HG02798 (cell line): ENCODE measurements around the gene NOSTRIN.
"Not testable (repeated sequence)": the region's sequence is repeated elsewhere in the genome, so short reads cannot be mapped to it uniquely, and the experiment has no call there.

ENCODE experiments used
- ATAC-seq: cut with Tn5 transposase; IDR thresholded peaks from one replicate; pipeline ENCODE4 v1.9.1; 2021; ENCODE audit warnings: mild to moderate bottlenecking; ENCODE audit not compliant: unreplicated experiment, poor library complexity

The NOSTRIN gene

DNA sequence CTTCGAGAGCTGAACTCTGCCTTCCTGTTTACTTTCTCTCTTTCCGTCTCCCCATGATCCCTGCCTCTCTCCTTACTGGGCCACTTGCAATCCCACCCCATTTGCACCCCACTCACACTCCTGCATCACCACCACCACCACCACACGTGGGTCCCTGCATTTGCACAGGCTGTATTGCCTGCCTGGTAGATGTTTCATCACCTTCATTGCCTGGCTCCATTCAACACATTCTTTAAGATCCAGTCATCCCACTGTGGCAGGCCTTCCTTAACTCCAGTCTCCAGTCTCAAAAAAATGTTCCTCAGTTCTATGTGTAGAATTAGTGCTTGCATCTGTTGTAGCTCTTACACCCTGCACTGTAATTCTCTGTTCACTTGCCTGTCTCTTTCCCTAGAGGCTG lies 13.9 kb downstream of the NOSTRIN start:
- no peak for ATAC-seq

DNA sequence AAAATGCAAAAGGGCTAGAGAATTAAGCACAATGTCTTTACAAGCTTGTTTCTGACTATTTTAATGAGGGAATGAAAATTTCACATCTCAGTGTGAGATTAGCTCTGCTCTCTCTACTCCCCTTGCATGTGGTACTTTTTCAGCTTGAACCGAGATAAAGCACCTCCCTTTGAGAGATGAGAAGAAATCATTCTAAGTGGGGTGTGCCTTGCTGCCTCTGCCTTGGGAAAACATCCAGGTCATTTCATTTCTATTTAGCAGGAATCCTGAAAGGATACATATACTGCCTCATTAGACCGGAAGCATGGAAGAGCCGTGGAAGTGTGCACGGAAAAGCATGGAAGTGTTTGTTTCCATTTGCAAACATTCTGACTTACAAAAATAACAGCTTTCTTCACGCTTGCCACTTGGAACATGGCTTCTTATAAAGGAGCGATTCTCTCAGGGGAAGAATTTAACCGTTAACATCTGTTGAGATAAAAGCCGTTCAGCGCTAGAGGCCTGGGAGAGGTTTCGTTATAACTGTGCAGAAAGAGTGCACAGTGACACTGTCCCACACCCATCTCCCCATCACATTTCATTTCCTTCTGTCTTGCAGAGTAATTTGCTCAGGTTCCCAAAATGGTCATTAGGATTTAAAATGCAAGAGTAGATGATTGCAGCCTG lies 16.7 kb downstream of the NOSTRIN start:
- no peak for ATAC-seq

DNA sequence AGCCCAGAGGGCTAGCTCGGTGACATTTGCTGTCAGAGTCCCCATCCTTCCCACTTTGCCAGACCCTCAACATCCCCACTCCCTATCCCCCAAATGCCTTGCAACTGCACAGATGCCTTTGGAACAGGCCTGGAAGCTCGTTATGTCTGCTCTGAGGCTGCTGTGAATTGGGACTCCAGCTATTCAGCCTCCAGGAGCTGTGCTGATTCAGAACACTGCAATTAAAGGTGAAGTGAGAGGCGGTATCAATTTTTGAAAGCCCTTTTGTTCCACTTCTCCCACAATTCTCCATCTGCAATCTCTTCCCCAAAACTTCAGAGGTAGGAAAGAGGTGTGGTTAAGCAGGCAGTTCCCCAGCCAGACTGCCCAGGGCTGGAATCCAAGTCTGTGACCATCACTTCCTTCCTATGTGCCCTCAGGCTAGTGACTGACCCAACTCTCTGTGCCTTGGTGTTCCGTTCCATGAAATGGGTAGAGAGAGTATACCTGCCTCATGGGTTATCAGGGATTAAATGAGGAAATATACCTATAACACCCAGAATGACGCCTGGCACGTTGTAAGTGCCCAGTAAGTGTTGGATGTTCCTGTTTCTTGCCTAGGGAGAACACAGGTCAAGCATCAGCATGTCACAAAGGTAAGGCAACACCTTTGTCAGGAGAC lies 17.5 kb downstream of the NOSTRIN start:
- no peak for ATAC-seq

DNA sequence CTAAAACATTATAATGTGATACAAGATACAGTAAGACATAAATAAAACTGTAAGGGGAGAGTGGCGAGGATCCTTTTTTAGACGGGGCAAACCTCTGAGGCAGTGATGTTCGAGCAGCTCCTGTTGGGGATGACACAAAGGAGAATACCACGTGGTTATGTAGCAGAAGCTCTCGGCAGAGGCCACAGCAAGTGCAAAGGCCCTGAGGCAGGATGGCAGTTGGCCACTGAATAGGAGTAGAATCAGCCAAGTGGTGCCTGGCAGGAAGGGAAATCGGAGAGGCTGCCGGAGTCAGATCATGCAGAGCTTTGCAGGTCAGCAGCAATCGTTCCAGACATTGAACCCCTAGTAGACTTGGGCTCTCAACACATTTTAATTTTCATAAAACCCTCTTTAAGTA lies 19.1 kb downstream of the NOSTRIN start:
- no peak for ATAC-seq

DNA sequence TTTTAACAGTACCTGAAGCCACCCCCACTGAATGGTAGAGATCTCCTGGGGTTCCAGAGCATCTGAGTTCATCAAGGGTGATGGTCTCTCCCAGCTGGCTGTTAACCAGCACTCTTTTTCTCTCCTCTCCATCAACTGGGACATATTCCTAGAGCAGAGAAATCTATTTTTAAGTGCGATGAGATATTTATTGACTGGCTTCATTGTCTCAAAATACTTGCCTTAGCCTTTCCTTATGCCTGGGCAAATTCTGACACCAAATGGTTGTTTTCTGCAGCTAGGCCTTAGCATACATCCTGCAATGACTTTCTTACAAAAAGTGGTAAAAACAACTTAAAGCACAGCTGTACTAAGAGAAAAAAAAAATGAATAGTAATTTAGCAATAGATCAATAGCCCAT lies 19.6 kb downstream of the NOSTRIN start:
- no peak for ATAC-seq

DNA sequence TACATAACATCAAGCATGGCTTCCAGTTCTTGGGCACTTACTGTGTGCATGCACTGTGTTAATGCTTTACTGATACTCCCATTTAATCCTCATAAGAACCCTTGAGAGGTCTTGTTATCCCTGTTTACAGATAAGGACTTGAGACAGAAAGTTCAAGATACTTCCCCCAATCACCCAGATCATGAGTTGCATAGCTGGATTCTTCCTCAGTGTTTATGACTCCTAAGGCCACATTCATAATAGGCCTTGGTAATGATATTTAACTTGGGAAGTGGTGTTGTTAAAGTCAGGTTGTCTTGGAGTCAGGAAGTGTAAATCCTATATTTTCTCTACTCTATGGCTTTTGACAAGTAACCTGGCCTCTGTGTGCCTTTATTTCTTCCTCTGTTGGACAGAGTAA lies 22.7 kb downstream of the NOSTRIN start:
- no peak for ATAC-seq

DNA sequence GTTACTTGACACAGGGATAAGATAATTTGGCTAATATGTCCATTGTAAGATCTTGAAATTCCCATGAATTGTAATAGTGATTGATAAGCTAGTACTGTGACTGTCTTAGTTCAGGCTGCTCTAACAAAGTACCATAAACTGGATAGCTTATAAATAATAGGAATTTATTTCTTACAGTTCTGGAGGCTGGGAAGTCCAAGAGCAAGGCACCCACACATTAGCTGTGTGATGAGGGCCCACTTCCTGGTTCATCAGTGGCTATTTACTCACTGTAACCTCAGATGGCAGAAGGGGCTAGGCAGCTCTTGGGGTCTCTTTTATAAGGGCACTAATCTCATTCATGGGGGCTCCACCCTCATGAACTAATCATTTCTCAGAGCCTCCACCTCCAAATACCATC lies 28.5 kb downstream of the NOSTRIN start:
- ATAC-seq: no peak

DNA sequence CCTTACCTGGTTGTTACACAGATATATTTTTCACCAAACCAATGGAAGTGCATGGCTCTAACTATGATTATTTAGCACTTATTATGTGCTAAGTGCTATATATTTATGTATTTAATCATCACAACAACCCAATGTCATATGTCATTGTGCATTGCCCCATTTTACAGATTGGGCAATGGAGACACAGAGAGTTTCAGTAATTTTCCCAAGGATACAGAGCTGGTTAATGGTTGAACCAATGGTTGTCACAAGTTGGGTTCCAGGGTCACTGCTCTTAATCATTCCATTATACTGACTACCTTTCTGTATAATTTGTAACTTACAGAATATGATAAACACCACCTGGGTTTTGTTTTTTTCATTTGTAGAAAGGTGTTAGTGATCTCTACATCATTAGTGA lies 29.2 kb downstream of the NOSTRIN start:
- ATAC-seq: no peak

DNA sequence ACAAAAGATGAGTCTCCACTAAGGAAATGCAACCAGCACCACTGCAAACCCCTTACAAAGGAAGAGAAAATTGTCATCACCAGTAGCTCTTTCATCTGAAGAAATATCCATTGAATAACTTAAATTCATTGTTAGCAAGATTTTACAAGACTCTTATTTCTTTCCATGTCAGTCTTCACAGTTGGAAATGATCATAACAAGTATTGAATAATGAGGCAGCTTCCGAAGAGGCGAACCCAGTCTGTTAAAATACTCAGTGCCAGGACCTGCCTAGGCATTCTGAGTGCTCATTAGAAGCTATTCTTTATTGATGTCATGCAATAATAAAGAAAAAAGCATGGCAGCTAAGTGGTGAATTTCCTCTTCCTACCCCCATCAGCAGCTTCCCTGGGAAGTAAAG lies 33.5 kb downstream of the NOSTRIN start:
- no peak for ATAC-seq

DNA sequence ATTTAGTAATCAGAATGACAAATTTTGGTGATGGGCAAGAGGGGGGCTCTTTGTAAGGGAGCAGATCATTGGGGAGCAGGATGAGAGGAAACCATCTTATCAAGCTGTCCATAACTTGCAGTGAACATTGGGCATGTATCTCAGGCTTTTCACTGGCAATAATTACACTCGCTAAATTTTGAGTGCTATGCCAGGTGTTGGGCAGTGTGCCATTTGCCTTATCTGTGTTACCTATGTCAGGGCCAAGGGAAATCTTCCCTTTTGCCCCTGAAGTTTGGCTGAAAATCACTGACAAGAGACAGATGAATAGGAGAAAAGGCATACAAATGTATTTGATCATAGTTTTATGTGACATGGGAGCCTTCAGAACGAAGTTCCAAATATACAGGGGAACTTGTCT lies 39.0 kb downstream of the NOSTRIN start:
- ATAC-seq: no peak

DNA sequence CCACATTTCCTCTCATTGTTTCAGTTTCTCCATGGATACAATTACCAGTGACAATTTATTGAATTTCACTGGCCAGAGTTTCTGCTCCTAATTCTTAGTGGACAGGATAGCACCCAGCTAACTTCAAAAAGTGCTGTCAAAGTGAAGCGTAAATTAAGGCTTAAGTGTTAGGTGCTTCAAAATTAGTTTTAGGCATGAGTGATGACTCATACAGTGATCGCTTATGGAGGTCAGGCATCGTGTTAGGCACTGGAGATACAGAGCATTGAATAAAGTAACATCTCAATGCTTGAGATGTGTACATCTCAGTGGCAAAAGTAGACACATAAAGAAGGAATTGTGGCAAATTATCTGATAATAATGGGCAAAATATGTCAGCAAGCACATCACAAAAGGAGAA lies 40.8 kb downstream of the NOSTRIN start:
- no peak for ATAC-seq

DNA sequence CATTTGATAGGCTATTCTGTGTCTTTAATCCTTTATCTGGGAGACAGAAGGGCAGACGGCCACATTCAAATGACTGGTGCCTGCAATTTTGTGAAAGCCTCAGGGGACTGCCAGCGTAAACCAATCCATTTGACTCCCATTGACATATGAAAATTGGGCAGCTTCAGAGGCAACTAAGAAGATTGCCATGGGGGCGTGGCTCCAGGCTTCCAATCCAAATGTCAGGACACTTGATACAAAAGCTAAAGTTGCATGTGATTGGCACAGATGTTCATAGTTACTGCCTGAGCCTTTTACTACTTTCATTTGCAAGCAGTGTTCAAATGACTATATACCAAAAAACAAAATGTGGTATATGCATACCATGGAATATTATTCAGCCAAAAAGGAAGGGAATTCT lies 45.8 kb downstream of the NOSTRIN start:
- ATAC-seq: no peak

DNA sequence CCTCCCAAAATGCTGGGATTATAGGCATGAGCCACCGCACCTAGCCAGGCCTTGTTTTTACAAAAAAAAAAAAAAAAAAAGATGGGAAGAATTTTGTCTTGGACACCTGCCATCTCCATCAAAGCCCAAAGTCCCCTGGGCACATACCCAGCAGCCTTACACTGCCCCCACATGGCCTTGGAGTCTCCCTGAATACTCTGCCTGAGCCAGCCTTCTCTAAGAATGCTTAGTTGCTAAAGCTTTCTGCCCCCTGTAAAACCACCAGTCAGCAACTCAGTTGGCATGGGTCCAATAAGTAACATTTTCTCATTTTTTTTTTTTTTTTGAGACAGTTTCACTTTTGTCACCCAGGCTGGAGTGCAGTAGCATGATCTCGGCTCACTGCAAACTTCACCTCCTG lies 47.2 kb downstream of the NOSTRIN start:
- ATAC-seq: no peak

DNA sequence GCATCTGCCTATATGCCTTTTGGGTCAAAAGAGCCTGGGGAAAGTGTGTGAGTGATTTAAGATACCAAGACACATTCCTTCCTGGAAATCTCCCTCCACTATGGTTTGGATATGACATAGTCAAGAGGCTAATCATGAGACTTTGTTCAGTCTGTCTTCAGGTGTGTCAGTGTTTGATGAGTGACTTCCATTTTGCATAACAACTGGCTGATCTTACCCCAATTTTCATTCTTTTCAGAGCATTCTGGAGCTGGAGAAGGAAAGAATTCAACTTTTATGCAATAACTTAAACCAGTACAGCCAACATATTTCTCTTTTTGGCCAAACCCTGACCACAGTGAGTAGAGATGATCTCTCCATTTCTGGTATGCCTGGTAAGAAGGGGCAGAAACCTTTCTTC lies 48.4 kb downstream of the NOSTRIN start:
- ATAC-seq: no peak

DNA sequence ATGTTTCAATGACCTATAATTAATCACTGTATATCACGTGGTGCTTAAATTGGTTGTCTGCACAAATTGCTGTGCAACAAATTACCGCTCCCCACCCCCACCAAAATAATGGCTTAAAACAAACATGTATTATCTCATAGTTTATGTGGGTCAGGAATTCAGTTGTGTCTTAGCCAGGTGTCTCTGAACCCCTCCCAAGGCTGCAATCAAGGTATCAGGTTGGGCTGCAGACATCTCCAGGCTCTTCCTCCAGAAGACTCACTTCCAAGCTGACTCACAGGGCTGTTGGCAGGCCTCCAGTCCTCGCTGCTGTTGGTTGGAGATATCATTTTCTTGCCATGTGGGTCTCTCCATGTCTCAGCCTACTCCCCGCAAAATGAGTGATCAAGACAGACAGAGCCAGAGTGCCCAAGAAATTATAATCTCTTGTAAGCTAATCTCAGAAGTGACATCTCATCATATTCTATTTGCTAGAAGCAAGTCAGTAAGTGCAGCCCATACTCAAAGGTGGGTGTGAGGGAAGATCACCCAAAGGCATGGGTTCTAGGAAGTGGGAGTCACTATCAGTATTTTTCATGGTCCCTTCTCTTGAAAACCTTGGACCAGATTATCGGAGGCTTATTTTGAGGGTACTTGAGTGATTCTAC lies 49.4 kb downstream of the NOSTRIN start:
- ATAC-seq: no peak

DNA sequence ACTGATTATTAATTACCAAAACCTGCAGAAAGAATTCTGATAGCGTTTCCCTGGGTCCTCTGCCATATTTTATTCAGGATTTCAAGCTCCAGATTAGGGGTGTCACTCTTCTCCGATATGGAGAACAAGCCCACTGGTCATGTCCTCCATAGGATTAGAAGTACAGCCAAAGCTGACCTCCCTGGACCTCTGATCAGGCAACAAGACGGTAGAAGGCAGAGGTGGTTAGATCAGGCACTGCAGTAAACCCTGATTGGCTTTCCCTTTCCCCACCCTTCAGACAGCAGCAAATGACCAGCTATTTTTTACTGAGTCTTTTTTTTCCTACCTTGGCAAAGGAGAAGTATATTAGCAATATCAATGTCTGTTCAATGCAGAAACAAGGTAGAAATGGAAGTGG lies 50.0 kb downstream of the NOSTRIN start:
- no peak for ATAC-seq

DNA sequence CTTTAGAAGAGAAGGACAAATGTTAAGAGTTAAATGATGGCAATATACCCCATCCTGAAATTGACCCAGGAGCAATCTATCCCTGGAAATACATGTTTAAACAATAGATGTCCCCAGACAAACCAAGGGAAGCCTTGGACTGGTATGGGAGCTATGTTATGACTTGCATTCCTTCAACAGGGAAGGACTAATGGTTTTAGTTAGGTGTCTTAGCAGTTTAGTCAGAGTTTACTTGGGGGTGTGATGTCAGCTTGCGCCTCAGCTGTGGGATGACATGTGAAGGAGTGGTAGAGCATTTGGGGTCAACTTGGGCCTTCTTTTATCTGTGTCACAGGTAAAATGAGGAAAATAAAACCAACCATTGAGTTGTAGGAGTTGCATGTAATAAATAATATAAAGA lies 51.0 kb downstream of the NOSTRIN start:
- ATAC-seq: no peak

DNA sequence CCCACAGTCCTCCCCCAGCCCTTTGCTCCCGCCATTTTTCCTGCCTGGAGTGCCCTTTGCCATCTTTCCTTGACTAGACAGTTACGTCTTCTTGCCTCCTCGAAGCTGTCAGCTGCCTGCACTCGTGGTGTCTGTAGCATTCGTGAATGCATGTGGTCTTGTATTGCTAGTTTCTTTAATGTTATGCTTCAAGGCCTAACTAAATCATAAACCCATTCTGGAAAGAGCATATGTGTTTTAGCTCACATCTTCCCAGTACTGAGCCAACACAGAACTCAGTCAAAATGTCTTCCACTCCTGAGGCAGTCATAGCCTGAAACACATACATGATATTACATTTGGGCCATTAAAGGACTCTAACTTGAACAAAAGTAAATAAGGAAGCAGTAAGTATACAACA lies 52.2 kb downstream of the NOSTRIN start:
- no peak for ATAC-seq

DNA sequence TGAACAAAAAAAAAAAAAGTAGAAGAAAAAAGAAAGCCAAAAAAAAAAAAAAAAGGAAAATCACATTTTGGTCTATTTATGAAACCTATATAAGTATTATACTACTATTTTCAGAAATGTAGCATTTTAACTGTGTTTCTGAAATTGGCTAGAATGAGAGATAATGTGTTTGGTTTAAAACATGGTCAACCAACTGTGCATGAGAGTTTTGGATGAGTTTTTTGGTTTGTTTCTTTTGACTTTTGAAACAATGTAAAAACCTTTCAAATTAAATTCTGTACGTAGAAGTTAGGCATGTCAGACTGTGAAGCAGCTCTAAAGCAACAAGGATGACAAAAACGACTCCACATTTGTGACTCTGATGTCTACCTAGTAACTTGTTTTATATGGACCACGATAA lies 53.2 kb downstream of the NOSTRIN start:
- ATAC-seq: no peak

DNA sequence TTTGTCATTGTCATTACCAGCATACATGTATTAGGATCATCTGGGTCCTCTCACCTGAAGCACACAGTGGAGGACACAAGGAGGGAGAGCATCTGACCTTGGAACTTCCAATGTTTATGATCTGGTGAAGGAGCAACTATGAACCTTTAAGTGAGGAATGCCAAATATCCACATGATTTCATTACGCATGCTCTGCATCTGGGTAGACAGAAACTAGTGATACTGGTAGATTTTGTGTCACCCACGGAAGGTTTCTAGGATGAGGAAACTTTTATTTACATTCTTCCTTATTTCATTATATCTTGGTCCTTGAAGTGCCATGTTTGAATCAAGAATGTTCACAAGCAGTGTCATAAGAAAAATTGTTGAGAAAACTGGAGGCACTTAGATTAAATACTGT lies 55.7 kb downstream of the NOSTRIN start:
- ATAC-seq: no peak

DNA sequence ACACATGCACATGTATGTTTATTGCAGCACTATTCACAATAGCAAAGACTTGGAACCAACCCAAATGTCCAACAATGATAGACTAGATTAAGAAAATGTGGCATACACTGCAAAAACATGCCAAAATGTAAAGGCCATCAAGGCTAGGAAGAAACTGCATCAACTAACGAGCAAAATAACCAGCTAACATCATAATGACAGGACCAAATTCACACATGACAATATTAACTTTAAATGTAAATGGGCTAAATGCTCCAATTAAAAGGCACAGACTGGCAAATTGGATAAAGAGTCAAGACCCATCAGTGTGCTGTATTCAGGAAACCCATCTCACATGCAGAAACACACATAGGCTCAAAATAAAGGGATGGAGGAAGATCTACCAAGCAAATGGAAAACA lies 64.7 kb downstream of the NOSTRIN start:
- ATAC-seq: not testable (repeated sequence)

DNA sequence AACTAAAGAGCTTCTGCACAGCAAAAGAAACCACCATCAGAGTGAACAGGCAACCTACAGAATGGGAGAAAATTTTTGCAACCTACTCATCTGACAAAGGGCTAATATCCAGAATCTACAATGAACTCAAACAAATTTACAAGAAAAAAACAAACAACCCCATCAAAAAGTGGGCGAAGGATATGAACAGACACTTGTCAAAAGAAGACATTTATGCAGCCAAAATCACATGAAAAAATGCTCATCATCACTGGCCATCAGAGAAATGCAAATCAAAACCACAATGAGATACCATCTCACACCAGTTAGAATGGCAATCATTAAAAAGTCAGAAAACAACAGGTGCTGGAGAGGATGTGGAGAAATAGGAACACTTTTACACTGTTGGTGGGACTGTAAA lies 67.9 kb downstream of the NOSTRIN start:
- ATAC-seq: not testable (repeated sequence)
